Fibroblast of villous mesenchyme (primary cell): ENCODE results near the gene STAT5B. TPM values are rescaled to one million over a fixed set of nuclear protein-coding genes. Genes with fewer than 3 reads are reported as not detected.

Experiments used
- DNase-seq: peaks from one replicate; pipeline ENCODE4 v3.0.0-alpha.2; 2010; ENCODE audit warnings: low read depth
- H3K4me3 ChIP-seq: 2 replicates; pipeline ENCODE4 v1.5.1; 2011; ENCODE audit warnings: low read depth, mild to moderate bottlenecking, low read length
- CTCF ChIP-seq: IDR thresholded peaks from 2 replicates; pipeline ENCODE4 v1.5.1; 2012; ENCODE audit warnings: low read depth, mild to moderate bottlenecking, low read length; ENCODE audit not compliant: insufficient read depth
- total RNA-seq: library from RNA; depleted of rRNA; stranded (reverse); fragments of >200 nt; gene quantifications from 2 replicates; pipeline ENCODE4 v1.2.3, GENCODE V29; 2012

The STAT5B gene
- total RNA-seq, 1 donor = 38.4 TPM

GRCh38 chr17:42203354-42203753, 72.8 kb downstream of the STAT5B start:
- no peak overlapping the region for H3K4me3 ChIP-seq
- DNase-seq = no peak
- TF ChIP-seq CTCF = no peak

- TF ChIP-seq CTCF = no peak
Observed at GRCh38 chr17:42202696-42203095, 73.5 kb downstream of the STAT5B start.

GRCh38 chr17:42202159-42202558, 74.0 kb downstream of the STAT5B start:
- TF ChIP-seq CTCF = no peak

More at GRCh38 chr17:42202696-42203095, 73.5 kb downstream of the STAT5B start:
- no peak overlapping the region for H3K4me3 ChIP-seq
- DNase-seq = peak; percentile 18

GRCh38 chr17:42201458-42201772, 74.8 kb downstream of the STAT5B start:
- no peak overlapping the region for H3K4me3 ChIP-seq
- no peak for DNase-seq
- no peak for TF ChIP-seq CTCF

More at GRCh38 chr17:42202159-42202558, 74.0 kb downstream of the STAT5B start:
- no peak overlapping the region for H3K4me3 ChIP-seq
- no peak for DNase-seq

- no peak for DNase-seq
- no peak overlapping the region for H3K4me3 ChIP-seq
- no peak for TF ChIP-seq CTCF
Observed at GRCh38 chr17:42200706-42201457, 75.3 kb downstream of the STAT5B start.

GRCh38 chr17:42199416-42200011, 76.7 kb downstream of the STAT5B start:
- no peak overlapping the region for H3K4me3 ChIP-seq
- DNase-seq = no peak
- no peak for TF ChIP-seq CTCF
